Erythroblast (primary cell): Measurements from ENCODE around the gene TRIM37.

Experiments
- GATA1 ChIP-seq: IDR thresholded peaks from 2 replicates; pipeline ENCODE4 v1.6.1; 2011; ENCODE audit warnings: low read depth, mild to moderate bottlenecking, control low read depth, low read length, moderate library complexity
- POLR2A ChIP-seq: IDR thresholded peaks from 2 replicates; pipeline ENCODE4 v1.6.1; 2011; ENCODE audit warnings: mild to moderate bottlenecking, low read length

DNA sequence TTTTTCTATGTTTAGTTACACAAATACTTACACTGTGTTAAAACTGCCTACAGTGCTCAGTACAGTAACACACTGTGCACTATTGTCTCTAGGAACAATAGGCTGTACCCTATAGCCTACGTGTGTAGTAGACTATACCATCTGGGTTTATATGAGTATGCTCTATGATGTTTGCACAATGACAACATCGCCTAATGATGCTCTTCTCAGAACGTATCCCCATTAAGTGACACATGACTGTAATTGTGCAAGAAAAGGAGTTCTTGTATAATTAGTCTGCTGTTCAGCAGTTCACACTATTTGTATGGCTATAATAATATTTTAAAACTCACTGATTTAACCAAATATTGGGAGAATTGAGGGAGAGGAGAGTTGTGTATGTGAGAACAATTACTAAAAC, 173.7 kb downstream of the TRIM37 start:
- TF ChIP-seq POLR2A (no peak), GATA1 (no peak)
